Fibroblast of skin of right biceps (primary cell): ENCODE data around the gene MIS18BP1.
"Not testable (repeated sequence)": the region's sequence is repeated elsewhere in the genome, so short reads cannot be mapped to it uniquely, and the experiment has no call there.

ENCODE experiments used
- DNase-seq: peaks from one replicate; pipeline ENCODE4 v3.0.0-alpha.2; 2013

The MIS18BP1 gene

GRCh38 chr14:45253070-45253753 is at the start of gene MIS18BP1:
Gene MIS18BP1 (minus strand): TSS chr14:45253202. CDS start chr14:45247286, 5,916 bp downstream.
- DNase-seq, result peak; percentile 98

- no peak for DNase-seq
Measured at GRCh38 chr14:45298423-45299117, 45.6 kb upstream of the MIS18BP1 start.

DNA sequence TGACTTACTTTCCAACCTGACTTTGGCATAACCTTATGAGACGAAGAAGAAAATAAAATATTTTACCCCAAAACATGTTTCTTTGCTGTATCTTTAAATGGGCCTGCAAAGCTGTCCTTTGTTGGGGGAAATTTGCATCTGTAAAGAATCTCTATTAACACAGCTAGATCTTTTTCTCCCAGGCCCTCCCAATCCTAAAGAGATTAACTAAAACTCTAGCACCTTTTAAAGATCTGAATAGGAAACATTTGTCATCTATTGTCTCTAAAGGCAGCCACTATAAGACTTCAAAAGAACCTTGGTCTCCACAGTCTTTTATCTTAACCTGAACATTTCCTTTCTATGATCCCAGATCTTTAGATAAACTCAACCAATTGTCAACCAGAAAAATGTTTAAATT is 41.8 kb upstream of the MIS18BP1 start:
- not testable (repeated sequence) for DNase-seq

DNA sequence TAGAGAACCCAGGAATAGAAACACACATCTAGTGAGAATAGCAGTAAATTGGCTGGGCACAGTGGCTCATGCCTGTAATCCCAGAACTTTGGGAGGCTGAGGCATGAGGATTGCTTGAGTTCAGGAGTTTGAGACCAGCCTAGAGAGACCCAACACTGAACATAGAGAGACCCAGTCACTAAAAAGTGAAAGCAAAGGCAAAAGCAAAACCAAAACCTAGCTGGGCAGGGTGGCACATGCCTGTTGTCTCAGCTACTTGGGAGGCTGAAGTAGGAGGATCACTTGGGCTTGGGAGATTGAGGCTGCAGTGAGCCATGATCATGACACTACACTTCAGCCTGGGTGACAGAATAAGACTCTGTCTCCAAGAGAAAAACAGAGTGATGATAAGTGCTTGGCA is 37.5 kb upstream of the MIS18BP1 start:
- DNase-seq, result no peak

- no peak for DNase-seq
Measured at GRCh38 chr14:45287610-45288009, 34.6 kb upstream of the MIS18BP1 start.

GRCh38 chr14:45284802-45285201 is 31.8 kb upstream of the MIS18BP1 start:
- no peak for DNase-seq

DNA sequence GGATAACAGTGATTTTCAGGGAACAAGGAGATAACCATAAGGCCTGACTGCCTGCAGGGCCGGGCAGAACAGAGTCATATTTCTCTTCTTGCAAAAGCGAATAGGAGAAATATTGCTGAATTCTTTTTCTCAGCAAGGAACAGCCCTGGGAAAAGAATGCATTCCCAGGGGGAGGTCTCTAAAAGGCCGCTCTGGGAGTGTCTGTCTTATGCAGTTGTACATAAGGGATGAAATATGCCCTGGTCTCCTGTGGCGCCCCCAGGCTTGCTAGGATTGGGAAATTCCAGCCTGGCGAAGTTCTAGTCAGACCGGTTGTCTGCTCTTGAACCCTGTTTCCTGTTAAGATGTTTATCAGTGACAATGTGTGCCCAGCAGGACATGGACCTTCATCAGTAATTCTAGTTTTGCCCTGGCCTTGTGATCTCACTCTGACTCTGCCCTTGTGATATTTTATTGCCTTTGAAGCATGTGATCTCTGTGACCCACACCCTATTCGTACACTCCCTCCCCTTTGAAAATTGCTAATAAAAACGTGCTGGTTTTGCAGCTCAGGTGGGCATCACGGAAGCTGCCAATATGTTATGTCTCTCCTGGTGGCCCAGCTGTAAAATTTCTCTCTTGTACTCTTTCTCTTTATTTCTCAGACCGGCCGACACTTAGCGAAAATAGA is 28.9 kb upstream of the MIS18BP1 start:
- DNase-seq, result not testable (repeated sequence)

- no peak for DNase-seq
Measured at GRCh38 chr14:45271858-45272537, 19.0 kb upstream of the MIS18BP1 start.

DNA sequence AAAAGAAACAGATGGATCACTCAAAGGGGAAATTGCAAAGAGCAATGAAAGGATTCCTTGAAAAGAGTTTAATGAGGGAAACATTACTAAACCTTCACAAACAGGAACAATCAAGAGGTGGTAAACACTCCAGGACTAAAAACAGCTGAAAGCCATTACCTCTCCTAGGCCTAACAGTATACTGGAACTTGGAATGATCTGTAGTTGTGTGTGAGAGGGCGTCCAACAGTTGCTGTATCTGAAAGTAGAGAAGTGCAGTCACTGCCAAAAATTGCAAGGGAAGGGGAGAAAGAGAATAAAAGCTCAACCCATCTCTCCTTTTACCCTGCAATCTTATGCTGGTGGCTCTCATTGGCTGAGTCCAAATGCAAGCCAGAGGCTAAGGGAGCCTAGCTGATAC is 17.0 kb upstream of the MIS18BP1 start:
- no peak for DNase-seq

DNA sequence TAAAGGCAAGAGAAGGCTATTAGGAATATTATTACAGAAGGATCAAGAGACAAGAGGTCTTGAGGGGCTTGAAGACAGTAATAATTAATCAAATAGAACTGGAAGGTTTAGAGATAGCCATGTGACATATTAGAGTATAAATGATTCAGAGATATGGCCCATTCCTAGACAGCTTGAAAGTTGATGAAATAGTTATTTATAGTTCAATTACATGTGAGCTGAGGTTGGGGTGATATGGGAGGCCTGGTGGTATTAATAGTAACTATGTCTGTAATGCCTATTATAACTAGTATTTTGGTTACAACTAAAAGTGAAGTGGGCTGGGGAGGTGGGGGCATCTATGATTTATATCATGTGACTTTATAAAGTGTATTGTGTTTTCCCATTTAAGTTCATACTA is 14.1 kb upstream of the MIS18BP1 start:
- peak; percentile 10 for DNase-seq

DNA sequence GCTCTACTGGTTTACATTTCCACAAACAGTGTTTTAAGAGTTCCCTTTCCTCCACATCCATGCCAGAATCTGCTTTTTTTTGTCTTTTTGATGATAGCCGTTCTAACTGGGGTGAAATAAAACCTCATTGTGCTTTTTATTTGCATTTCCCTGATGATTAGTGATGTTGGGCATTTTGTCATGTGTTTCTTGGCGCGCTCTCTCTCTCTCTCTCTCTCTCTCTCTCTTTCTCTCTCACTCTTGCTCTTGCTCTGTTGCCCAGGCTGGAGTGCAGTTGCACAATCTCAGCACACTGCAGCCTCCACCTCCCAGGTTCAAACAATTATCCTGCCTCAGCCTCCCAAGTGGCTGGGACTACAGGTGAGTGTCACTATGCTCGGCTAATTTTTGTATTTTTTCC is 9.6 kb upstream of the MIS18BP1 start:
- no peak for DNase-seq

GRCh38 chr14:45261209-45261608 is 8.2 kb upstream of the MIS18BP1 start:
- no peak for DNase-seq

DNA sequence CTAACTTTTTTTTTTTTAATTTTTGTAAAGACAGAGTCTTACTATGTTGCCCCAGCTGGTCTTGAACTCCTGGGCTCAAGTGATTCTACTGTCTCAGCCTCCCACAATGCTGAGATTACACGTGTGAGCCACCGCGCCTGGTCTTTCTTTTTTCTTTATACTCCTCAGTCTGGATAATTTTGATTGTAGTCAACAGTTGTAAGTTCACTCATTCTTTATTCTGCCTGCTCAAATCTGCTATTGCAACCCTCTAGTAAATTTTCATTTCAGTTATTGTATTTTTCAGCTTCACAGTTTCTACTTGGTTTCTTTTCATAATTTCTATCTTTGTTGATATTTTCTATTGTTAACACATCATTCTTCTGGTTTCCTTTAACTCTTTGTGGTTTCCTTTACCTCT is 5.8 kb upstream of the MIS18BP1 start:
- DNase-seq, result no peak

DNA sequence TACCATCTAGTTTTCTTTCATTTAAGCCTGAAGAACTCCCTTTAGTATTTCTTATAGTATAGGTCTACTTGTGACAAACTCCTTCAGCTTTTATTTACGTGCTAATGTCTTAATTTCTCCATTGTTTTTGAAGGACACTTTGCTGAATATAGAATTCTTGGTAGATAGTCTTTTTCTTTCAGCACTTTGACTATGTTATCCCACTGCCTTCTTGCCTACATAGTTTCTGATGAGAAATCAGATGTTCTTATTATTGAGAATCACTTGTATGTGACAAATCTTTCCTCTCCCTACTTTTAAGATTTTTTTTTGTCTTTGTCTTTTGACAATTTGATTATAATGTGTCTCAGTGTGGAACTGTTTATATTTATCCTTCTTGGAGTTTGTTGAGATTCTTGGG is 5.1 kb upstream of the MIS18BP1 start:
- DNase-seq, result no peak

DNA sequence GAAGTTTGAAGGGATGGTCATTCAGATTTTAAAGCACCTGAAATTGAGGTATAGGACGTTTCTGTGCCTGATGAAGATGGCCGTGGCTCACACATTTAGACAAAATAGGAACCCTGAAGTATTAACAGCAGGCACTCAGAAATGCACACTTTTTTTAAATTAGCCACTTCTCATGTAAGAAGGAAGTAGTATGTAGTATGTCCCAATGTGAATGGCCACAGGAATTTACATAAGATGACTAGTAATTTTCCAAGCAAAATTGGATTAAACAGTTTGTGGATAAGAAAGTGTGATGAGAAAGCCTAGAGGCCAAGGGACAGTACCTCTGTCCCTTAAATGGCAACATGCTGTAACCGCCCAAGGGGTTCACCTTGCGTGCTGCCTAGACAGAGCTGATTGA is 1.8 kb upstream of the MIS18BP1 start:
- peak; percentile 7 for DNase-seq

DNA sequence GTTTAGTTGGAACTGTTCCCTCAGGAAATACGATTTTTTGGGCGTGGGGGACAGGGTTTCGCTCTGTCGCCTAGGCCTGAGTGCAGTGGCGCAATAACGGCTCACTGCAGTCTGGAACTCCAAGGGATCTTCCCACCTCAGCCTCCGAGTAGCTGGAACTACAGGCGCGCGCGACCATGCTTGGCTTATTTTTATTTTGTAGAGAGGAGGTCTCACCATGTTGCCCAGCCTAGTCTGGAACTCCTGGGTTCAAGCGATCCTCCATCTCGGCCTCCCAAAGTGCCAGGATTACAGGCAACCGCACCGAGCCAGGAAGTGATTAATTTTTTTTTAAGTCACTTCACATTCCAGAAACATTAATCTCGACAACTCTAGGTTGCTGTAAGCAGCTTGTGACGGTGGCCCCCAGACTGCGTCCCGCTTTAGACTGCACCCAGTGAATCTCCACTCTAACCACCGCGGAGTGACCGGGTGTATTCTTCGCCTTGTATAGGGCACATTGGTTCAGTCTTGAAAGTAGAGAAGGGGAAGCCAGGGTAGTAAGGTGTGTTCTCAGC is 830 bp upstream of the MIS18BP1 start:
- peak; percentile 75 for DNase-seq

DNA sequence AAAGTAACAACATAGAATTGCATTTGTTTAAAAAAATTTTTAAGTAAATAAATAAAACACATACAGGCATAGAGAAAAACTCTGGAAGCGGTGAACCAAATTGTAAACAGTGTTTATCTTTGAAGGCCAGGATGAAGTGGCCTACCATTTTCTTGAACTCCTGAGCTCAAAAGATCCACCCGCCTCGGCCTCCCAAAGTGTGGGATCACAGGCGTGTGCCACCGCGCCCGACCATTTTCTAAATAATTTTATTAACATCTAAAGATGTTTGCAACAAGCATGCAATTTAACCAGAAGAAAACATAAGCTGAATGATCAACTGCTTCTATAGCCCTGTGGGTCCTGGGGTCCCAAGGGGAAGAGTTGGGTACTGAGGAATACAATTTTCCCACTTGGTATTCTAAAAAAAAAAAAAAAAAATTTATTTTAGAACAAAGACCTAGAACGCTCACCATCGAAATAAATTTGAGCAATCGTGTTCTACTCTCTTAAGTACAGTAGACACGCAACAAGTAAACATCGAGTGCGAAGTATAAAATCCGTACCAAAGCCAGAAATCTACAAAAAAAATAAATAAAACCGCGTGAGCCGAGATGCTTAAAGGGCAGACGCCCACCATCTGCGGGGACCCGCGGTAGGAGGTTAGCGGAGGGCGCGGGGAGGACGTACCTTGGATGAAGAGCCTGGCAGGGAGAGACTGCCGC is 484 bp downstream of the MIS18BP1 start:
- peak; percentile 17 for DNase-seq

DNA sequence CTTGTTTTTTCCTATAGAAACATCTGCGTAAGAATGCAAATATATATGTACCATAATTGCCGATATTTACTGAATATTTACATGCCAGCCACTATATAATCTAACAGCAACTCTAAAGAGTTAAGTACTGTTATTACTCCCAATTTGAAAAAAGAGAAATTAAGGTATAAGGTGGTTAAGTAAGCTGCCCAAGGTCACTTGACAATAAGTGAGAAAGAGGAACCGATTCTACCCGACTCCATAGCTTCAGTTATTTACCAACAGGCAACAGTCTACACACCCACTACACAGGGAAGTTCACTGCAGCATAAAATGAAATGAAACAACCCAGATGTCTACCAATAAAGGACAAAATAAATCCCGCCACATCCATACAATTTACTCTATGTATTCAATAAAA is 1.1 kb downstream of the MIS18BP1 start:
- DNase-seq, result peak; percentile 10

DNA sequence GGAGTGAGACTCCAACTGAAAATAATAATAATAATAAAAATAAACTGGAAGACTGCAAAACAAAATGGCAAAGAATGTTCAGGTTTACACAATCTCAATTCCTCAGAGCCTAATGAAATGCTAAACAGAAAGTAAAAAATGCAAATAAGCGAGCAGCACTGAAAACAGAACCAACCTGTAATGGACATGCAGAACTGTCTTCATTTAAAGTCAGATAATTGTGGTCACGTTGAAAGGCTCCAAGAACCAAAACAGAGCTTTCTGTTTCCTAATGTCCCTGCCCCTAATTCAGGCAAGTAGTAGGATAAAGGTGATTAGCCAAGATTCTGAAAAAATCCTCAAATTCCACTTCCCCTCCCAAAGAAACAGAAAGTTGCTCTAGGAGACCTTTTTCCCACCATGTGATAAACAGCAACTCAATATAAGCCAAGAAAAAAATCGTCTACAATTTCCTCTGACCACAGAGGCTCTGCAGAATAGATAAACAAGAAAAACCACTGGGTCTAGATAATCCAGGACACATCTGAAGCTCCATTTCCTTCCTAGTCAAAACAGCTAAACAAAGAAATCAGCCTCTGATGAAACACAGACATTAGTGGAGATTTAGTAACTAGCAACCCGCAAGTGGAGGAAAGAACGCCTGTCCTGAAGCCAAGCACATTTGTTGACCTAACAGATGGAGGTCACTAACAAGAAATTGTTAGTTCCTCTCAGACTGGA is 3.0 kb downstream of the MIS18BP1 start:
- DNase-seq, result peak; percentile 30

- DNase-seq, result no peak
Measured at GRCh38 chr14:45247427-45247826, 5.6 kb downstream of the MIS18BP1 start.

DNA sequence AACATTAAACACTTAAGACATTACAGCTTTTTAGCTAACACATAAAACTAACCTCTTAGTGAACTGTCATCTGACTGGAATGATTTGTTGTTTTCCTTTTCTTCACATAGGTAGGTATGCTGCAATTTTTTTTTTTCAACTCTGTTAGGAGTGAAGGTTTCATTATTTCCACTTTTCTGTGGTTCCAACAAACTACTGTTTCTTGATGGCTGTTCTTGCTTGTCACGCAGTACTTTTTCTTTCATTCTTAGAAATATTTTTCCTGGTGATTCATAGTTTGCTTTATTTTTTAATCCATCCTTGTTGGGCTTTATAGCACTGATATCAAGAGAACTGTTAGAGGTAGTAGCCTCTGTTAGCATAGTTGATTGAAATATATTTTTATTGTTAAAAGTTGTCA is 6.3 kb downstream of the MIS18BP1 start:
- DNase-seq, result no peak

- DNase-seq, result no peak
Measured at GRCh38 chr14:45246151-45246550, 6.9 kb downstream of the MIS18BP1 start.
